Measurements from ENCODE around the gene DGKG. TPM values are rescaled to one million over a fixed set of nuclear protein-coding genes. Genes with fewer than 3 reads are reported as not detected.

Gene DGKG
- total and polyA plus RNA-seq, 9 of the 15 experiments (the other 6 are each of a cell fraction or from before 2014, with no cell fraction given) = 0.01 to 0.36 (median 0.15) TPM

GRCh38 chr3:186241910-186242821 is 119.9 kb downstream of the DGKG start (continued):
- TF ChIP-seq TAL1 (IDR thresholded peaks at IDR 0.05) (no peak), CXXC5 (CRISPR knock-in tag; IDR thresholded peaks at IDR 0.05) (0 out of 2 replicates have a peak, but pooled peaks have one; percentile 28), JUND (IDR thresholded peaks at IDR 0.05; ENCODE audit: borderline replicate concordance, low read depth, low read length) (peak; percentile 80), JUND (tag; IDR thresholded peaks at IDR 0.05; ENCODE audit: borderline replicate concordance, low read depth, low read length) (peak; percentile 80; the same call in 2 of the 3 replicates), ZNF239 (CRISPR knock-in tag; IDR thresholded peaks at IDR 0.05) (no peak), EHMT2 (IDR thresholded peaks at IDR 0.05) (peak; percentile 56; the same call in 1 of the 2 replicates), ZC3H11A (IDR thresholded peaks at IDR 0.05; ENCODE audit: low read depth, low read length) (no peak), ZNF3 (CRISPR knock-in tag; IDR thresholded peaks at IDR 0.05) (no peak), NR2C2 (CRISPR knock-in tag; IDR thresholded peaks at IDR 0.05) (no peak), NR2C2 (tag; IDR thresholded peaks at IDR 0.05) (peak; percentile 73; the same call in 1 of the 2 replicates), ARHGAP35 (IDR thresholded peaks at IDR 0.05; ENCODE audit: partially characterized antibody) (no peak), ETV1 (tag; conservative IDR thresholded peaks at IDR 0.05; ENCODE audit: low read depth) (peak; percentile 44; the same call in 1 of the 2 replicates), TARDBP (IDR thresholded peaks at IDR 0.05) (no peak), SRF (CRISPR knock-in tag; IDR thresholded peaks at IDR 0.05) (no peak), TEAD1 (CRISPR knock-in tag; IDR thresholded peaks at IDR 0.05) (no peak), ZNF830 (CRISPR knock-in tag; IDR thresholded peaks at IDR 0.05) (no peak), ZBTB7A (IDR thresholded peaks at IDR 0.05; ENCODE audit: borderline replicate concordance, control insufficient read depth, low read depth, low read length) (no peak), MYNN (IDR thresholded peaks at IDR 0.05) (peak; percentile 62; the same call in 1 of the 2 replicates), MYNN (CRISPR knock-in tag; IDR thresholded peaks at IDR 0.05) (no peak), ARID1B (IDR thresholded peaks at IDR 0.05) (peak; percentile 47), SP1 (CRISPR knock-in tag; IDR thresholded peaks at IDR 0.05) (no peak), TRIM24 (IDR thresholded peaks at IDR 0.05) (no peak), E2F1 (CRISPR knock-in tag; IDR thresholded peaks at IDR 0.05) (no peak), BCOR (IDR thresholded peaks at IDR 0.05) (no peak)
